Brain microvascular endothelial cell (primary cell): ENCODE results near the gene IBA57.

Experiments
- DNase-seq: peaks from one replicate; pipeline ENCODE4 v3.0.0-alpha.2; 2020
- H3K27ac ChIP-seq: fragments of 250-450 bp; sonication (Bioruptor Pico); 2 replicates; pipeline ENCODE4 v1.5.1; 2020; ENCODE audit warnings: mild to moderate bottlenecking, moderate library complexity
- H3K27me3 ChIP-seq: fragments of 250-450 bp; sonication (Bioruptor Pico); replicated peaks from 2 replicates; pipeline ENCODE4 v1.5.1; 2020; ENCODE audit warnings: mild to moderate bottlenecking
- H3K36me3 ChIP-seq: fragments of 250-450 bp; sonication (Bioruptor Pico); replicated peaks from 2 replicates; pipeline ENCODE4 v1.5.1; 2020; ENCODE audit warnings: mild to moderate bottlenecking
- H3K4me3 ChIP-seq: 2 replicates; pipeline ENCODE4 v1.5.1; 2011; ENCODE audit warnings: low read depth, mild to moderate bottlenecking, control low read depth, low read length, moderate library complexity
- CTCF ChIP-seq: IDR thresholded peaks from 2 replicates; pipeline ENCODE4 v1.5.1; 2011; ENCODE audit warnings: low read depth, mild to moderate bottlenecking, moderate library complexity, low read length, control low read depth, inconsistent platforms; ENCODE audit errors: missing control alignments
- in situ Hi-C: cut with HindIII; loops from 2 replicates; pipeline ENCODE4 v1.10.0; 2017; ENCODE audit warnings: low sequenced_read_pairs, low pct_ligation_motif_present

IBA57 gene

DNA sequence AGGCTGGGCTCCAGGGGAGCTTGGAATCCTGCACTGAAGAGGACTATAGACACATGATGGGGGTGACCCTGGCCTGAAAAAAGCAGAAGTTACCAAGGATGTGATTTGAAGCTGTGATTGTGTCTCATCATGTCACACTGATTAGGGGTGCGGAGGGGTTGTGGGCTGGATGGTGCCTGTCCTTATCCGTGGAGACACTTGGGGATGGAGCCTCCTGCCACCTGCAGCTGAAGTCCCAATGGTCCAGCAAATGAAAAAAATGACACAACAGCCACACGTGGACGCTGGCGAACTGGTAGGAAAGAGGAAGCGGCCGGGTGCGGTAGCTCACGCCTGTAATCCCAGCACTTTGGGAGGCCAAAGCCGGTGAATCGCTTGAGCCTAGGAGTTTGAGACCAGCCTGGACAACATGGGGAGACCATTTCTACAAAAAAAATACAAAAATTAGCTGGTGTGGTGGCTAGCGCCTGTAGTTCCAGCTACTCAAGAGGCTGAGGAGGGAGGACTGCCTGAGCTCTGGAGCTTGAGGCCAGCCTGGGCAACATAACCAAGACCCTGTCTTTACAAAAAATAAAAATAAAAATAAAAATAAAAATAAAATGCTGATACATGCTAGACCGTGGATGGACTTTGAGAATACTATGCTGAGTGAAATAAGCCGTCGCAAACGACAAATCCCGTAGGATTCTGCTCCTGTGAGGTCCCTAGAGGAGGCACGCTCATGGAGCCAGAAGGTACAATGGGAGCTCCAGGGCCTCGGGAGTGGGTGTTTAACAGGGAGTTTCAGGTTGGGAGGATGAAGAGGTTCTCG, 838 bp upstream of the IBA57 start:
- in situ Hi-C loops = no loop called here
- Histone ChIP-seq H3K27ac (peak overlapping the region; percentile 48), H3K4me3 (peak overlapping the region; percentile 61), H3K36me3 (no peaks in the 10 kb centered on the region), H3K27me3 (no peaks in the 10 kb centered on the region)
- no peak for TF ChIP-seq CTCF
- DNase-seq = no peak

DNA sequence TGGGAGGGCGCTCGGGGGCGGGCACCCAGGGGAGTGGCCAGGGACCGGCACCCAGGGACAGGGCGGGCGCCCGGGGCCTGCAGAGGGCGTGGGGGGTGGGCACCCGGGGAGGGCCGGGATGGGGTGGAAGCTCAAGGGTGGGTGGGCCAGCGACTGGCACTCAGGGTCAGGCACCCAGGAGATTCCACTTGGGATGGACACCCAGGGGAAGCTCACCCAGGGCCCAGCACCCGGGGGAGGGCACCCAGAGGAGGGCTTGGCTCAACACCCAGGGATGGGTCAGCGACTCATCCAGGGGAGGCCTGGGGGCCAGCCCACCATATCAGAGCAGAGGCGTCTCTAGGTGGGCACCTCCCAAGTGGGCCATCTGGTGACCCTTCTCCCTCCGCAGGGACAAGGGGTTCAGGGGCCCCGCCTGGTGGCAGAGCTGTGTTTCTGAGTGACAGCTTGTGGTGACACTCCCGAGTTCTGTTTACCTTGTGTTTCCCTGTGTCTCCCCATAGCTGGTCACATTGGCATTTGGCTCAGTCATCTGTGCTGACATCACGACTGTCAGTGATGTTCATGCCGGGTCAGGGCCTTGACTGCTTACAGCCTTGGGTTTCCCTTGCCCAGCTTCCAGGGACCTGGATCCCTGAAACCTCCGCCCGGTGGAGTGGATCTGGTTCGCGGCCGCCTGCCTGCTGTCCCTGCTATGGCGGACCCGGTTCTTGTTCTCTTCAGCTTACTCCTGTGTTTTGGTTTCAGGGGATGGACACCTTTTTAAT, 749 bp downstream of the IBA57 start:
- Histone ChIP-seq H3K27ac (peak overlapping the region; percentile 100), H3K4me3 (peak overlapping the region; percentile 73), H3K36me3 (no peaks in the 10 kb centered on the region), H3K27me3 (no peaks in the 10 kb centered on the region)
- in situ Hi-C loops = no loop called here
- TF ChIP-seq CTCF = peak; percentile 49
- peak; percentile 61 for DNase-seq

GRCh38 chr1:228168563-228169270, 3.1 kb downstream of the IBA57 start:
- Histone ChIP-seq H3K27ac (no peak overlapping the region), H3K27me3 (no peaks in the 10 kb centered on the region), H3K36me3 (no peaks in the 10 kb centered on the region), H3K4me3 (no peak overlapping the region)
- in situ Hi-C loops = no loop called here
- TF ChIP-seq CTCF = no peak
- DNase-seq = no peak

DNA sequence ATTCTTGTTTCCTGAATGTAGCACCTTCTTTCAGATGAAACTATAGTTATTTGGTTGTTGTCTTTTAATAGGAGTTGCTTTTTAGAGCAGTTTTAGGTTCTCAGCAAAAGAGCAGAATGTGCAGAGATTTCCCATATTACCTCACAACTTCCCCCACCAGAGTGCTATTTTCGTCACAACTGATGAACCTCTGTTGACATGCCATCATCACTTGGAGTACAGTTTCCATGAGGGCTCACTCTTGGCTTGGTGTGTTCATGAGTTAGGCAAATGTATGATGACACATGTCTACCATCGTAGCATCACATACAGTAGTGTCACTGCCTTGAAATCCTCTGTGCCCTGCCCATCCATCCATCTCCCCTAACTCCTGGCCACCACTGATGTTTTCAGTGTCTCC, 3.7 kb downstream of the IBA57 start:
- Histone ChIP-seq H3K36me3 (no peaks in the 10 kb centered on the region), H3K27ac (no peak overlapping the region), H3K27me3 (no peaks in the 10 kb centered on the region), H3K4me3 (no peak overlapping the region)
- no peak for TF ChIP-seq CTCF
- DNase-seq = no peak
- in situ Hi-C loops = no loop called here

DNA sequence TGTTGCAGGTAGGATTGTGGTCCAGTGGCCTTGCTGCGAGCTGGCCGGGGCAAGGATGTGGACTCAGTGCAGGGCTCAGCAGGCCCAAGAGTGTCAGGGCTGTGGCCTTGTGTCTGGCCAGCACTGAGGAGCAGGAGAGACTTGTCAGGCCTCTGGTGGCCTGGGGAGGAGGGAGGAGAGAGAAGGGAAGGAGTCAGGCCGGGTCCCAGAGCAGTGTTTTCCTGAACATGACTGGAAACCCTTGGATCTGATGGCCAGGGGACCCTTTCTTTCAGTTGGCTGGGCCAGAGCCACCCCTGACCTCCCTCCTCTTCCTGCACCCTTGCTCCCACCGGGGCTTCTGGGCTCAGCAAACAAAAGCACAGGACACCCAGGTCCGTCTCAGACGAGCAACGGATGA, 5.1 kb downstream of the IBA57 start:
- Histone ChIP-seq H3K4me3 (no peak overlapping the region), H3K36me3 (peaks cover 4% of the 10 kb centered on the region), H3K27ac (no peak overlapping the region), H3K27me3 (no peaks in the 10 kb centered on the region)
- DNase-seq = no peak
- no peak for TF ChIP-seq CTCF
- in situ Hi-C loops = no loop called here
